Loucy (cell line): ENCODE results near the gene CSGALNACT2.

ENCODE experiments used
- EZH2phosphoT487 ChIP-seq: fragments of 200-600 bp; IDR thresholded peaks from 2 replicates; pipeline ENCODE4 v1.6.1; 2018; ENCODE audit warnings: antibody characterized with exemption, mild to moderate bottlenecking, moderate library complexity, borderline replicate concordance
- TF ChIP-seq, protein P1 (sequence below): fragments of 200-600 bp; sonication (generic); conservative IDR thresholded peaks from 2 replicates; pipeline ENCODE4 v1.5.1; 2014; ENCODE audit warnings: mild to moderate bottlenecking, antibody characterized with exemption, low read length

DNA sequence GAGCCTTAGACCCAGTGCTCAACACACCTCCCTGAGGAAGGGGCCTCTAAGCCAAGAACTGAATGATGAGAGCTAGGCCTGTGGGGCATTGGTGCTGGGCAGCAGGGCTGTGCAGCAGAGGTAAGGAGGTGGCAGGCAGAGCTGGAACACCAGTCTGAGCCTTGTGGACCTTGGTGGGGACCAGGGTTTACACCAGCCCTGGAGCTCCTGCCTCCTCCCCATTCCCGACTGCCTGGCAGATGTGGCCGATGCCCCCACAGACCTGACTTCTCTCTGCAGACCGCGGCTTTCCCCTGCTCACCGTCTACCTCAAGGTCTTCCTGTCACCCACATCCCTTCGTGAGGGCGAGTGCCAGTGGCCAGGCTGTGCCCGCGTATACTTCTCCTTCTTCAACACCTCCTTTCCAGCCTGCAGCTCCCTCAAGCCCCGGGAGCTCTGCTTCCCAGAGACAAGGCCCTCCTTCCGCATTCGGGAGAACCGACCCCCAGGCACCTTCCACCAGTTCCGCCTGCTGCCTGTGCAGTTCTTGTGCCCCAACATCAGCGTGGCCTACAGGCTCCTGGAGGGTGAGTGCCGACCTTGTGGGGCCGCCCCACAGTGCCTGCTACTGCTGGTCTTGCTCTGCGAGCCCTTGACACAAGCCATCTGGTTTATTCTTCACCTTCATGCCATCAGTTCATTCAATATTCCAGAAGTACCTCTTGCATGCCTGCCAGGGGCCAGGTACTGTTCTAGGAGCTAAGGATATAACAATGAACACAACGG lies 36.0 kb upstream of the CSGALNACT2 start:
- TF ChIP-seq, protein P1, sequence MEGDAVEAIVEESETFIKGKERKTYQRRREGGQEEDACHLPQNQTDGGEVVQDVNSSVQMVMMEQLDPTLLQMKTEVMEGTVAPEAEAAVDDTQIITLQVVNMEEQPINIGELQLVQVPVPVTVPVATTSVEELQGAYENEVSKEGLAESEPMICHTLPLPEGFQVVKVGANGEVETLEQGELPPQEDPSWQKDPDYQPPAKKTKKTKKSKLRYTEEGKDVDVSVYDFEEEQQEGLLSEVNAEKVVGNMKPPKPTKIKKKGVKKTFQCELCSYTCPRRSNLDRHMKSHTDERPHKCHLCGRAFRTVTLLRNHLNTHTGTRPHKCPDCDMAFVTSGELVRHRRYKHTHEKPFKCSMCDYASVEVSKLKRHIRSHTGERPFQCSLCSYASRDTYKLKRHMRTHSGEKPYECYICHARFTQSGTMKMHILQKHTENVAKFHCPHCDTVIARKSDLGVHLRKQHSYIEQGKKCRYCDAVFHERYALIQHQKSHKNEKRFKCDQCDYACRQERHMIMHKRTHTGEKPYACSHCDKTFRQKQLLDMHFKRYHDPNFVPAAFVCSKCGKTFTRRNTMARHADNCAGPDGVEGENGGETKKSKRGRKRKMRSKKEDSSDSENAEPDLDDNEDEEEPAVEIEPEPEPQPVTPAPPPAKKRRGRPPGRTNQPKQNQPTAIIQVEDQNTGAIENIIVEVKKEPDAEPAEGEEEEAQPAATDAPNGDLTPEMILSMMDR = no peak
- no peak for TF ChIP-seq EZH2phosphoT487
